HepG2 (cell line): Measurements from ENCODE around the gene METTL27. TPM values are rescaled to one million over a fixed set of nuclear protein-coding genes. Genes with fewer than 3 reads are reported as not detected.
"Not testable (repeated sequence)": the region's sequence is repeated elsewhere in the genome, so short reads cannot be mapped to it uniquely, and the experiment has no call there.

Experiments used
- ATAC-seq: fragments of 200-7000 bp; cut with Tn5 transposase; 3 replicates; pipeline ENCODE4 v1.9.1; 2020; ENCODE audit warnings: mild to moderate bottlenecking, moderate library complexity
- BruUV-seq: library from RNA; stranded (reverse); fragments of 400-500 nt; replicated peaks from 2 replicates; lab custom pipeline; 2021; lab: Mats Ljungman, UMichigan
- CTCF ChIA-PET: fragments of 300-600 bp; formaldehyde crosslinking; extraction: SDS; loops from one replicate; lab custom pipeline; 2021; ENCODE audit warnings: low total read pairs, inconsistent platforms, low intra/inter-chr PET ratio; lab: Yijun Ruan, JAX
- POLR2A ChIA-PET: fragments of 350-600 bp; sonication (Branson Sonifier 250); formaldehyde crosslinking; loops from one replicate; lab custom pipeline; 2020; ENCODE audit warnings: antibody characterized with exemption, inconsistent platforms; lab: Yijun Ruan, JAX
- DNase-seq: peaks from one replicate; pipeline ENCODE4 v3.0.0-alpha.2; 2015; ENCODE audit warnings: low spot score
- FAIRE-seq: peaks from 3 replicates; lab custom pipeline; 2011; peaks lifted over from hg19 to GRCh38; lab: Jason Lieb, UNC
- H2AFZ ChIP-seq: one replicate; pipeline ENCODE4 v1.6.1; 2011; ENCODE audit warnings: low read length, inconsistent platforms
- H3K27ac ChIP-seq: fragments of 300-600 bp; 3 replicates; pipeline ENCODE4 v1.8.0; 2011; ENCODE audit warnings: mixed run types, mild to moderate bottlenecking, mixed read lengths, low read length, inconsistent platforms; ENCODE audit not compliant: insufficient read depth; ENCODE audit errors: extremely low read length
- H3K27me3 ChIP-seq, 2 experiments: fragments of 200-600 bp in 1 of 2; 2 replicates in 1 of 2; 3 replicates in 1 of 2; pipeline versions ENCODE4 v1.6.0 to v1.8.0; 2011; ENCODE audit warnings: low read length in 2 of 2, mild to moderate bottlenecking in 2 of 2, moderate library complexity in 2 of 2, inconsistent platforms in 1 of 2; ENCODE audit not compliant: insufficient read depth in 2 of 2, control insufficient read depth in 1 of 2
- H3K36me3 ChIP-seq, 2 experiments: fragments of 200-600 bp in 1 of 2; replicated peaks in 1 of 2; 2 replicates in 1 of 2; 3 replicates in 1 of 2; pipeline versions ENCODE4 v1.5.1 to v1.8.0; 2011; ENCODE audit warnings: low read length in 2 of 2, inconsistent platforms in 1 of 2; ENCODE audit not compliant: insufficient read depth in 2 of 2, control insufficient read depth in 1 of 2
- H3K4me1 ChIP-seq: 2 replicates; pipeline ENCODE4 v1.5.1; 2012; ENCODE audit warnings: low read length, inconsistent platforms; ENCODE audit not compliant: insufficient read depth
- H3K4me2 ChIP-seq: 2 replicates; pipeline ENCODE4 v1.6.0; 2011; ENCODE audit warnings: low read depth, low read length, inconsistent platforms
- H3K4me3 ChIP-seq, 3 experiments: fragments of 200-600 bp in 1 of 3; sonication (generic), shearing (Covaris generic) in 1 of 3; replicated peaks in 1 of 3; 2 replicates each; pipeline ENCODE4 v1.5.1; 2011 to 2016; ENCODE audit warnings: low read length in 3 of 3, inconsistent platforms in 2 of 3, low read depth in 2 of 3, mild to moderate bottlenecking in 2 of 3, control low read depth in 1 of 3, mixed read lengths in 1 of 3; ENCODE audit not compliant: insufficient read depth in 1 of 3
- H3K79me2 ChIP-seq: one replicate; pipeline ENCODE4 v1.6.1; 2011; ENCODE audit warnings: low read length, inconsistent platforms; ENCODE audit not compliant: insufficient read depth
- H3K9ac ChIP-seq: 2 replicates; pipeline ENCODE4 v1.6.0; 2011; ENCODE audit warnings: mild to moderate bottlenecking, low read depth, low read length, inconsistent platforms; ENCODE audit not compliant: insufficient read depth
- H3K9me3 ChIP-seq: 2 replicates; pipeline ENCODE4 v1.5.1; 2012; ENCODE audit warnings: mild to moderate bottlenecking, low read length
- H4K20me1 ChIP-seq: 2 replicates; pipeline ENCODE4 v1.6.0; 2011; ENCODE audit warnings: inconsistent platforms, mild to moderate bottlenecking, low read length, moderate library complexity; ENCODE audit not compliant: insufficient read depth
- WGBS: methylation state at CpG from one replicate; pipeline ENCODE4 v1.1.6; 2017; ENCODE audit warnings: low lambda C conversion rate; 5-methylcytosine and 5-hydroxymethylcytosine counted together
- in situ Hi-C: cut with HindIII; loops from 2 replicates; pipeline ENCODE4 v1.10.0; 2017; ENCODE audit warnings: low pct_unique_long_range_greater_than_20kb; ENCODE audit not compliant: extremely low pct_ligation_motif_present
- intact Hi-C: fragments of 100-400 bp; cut with micrococcal nuclease; formaldehyde crosslinking; loops from one replicate; pipeline ENCODE4 v1.10.0; 2022; ENCODE audit not compliant: unreplicated experiment
- polyA plus RNA-seq, 8 experiments: library from polyadenylated mRNA; depleted of rRNA in 3 of 8; stranded (reverse) in 7 of 8; unstranded in 1 of 8; fragments of >200 nt; fragmentation: Illumina TruSeq in 4 of 8; extraction: Trizol in 4 of 8; gene quantifications; 2 replicates each; pipeline versions ENCODE4 v1.2.1 to v1.2.3, GENCODE V29; 2011 to 2016; ENCODE audit warnings: low read depth in 4 of 8, missing spikeins in 1 of 8, mixed read lengths in 1 of 8; ENCODE audit not compliant: insufficient read depth in 1 of 8
- total RNA-seq, 5 experiments: library from RNA; depleted of rRNA; stranded (reverse); fragments of >200 nt; fragmentation: Illumina TruSeq; extraction: Trizol; gene quantifications; 2 replicates each; pipeline ENCODE4 v1.2.3, GENCODE V29; 2016; ENCODE audit warnings: low read depth in 1 of 5

METTL27 gene
- total and polyA plus RNA-seq, 2 of the 13 experiments (the other 11 are each of a cell fraction or from before 2014, with no cell fraction given) = 2.0 to 3.0 TPM

DNA sequence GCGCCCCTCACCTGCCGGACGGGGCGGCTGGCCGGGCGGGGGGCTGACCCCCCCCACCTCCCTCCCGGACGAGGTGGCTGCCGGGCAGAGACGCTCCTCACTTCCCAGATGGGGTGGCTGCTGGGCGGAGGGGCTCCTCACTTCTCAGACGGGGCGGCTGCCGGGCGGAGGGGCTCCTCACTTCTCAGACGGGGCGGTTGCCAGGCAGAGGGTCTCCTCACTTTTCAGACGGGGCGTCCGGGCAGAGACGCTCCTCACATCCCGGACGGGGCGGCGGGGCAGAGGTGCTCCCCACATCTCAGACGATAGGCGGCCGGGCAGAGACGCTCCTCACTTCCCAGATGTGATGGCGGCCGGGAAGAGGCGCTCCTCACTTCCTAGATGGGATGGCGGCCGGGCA, 45.1 kb downstream of the METTL27 start:
- H3K4me3 ChIP-seq, POLR2A ChIA-PET, FAIRE-seq, intact Hi-C loops, ATAC-seq, H3K9me3 ChIP-seq, H4K20me1 ChIP-seq, H3K27ac ChIP-seq, H3K9ac ChIP-seq, H3K79me2 ChIP-seq, H2AFZ ChIP-seq, H3K4me2 ChIP-seq, DNase-seq, BruUV-seq, CTCF ChIA-PET, H3K27me3 ChIP-seq, in situ Hi-C loops, H3K36me3 ChIP-seq: not testable (repeated sequence)
- 73% methylated on average over 10 of the region's 34 CpGs for WGBS
- H3K4me1 ChIP-seq = peaks cover 38% of the 10 kb centered on the region

DNA sequence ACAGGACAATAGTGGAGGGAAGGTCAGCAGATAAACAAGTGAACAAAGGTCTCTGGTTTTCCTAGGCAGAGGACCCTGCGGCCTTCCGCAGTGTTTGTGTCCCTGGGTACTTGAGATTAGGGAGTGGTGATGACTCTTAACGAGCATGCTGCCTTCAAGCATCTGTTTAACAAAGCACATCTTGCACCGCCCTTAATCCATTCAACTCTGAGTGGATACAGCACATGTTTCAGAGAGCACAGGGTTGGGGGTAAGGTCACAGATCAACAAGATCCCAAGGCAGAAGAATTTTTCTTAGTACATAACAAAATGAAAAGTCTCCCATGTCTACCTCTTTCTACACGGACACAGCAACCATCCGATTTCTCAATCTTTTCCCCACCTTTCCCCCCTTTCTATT, 45.7 kb downstream of the METTL27 start:
- H3K27ac ChIP-seq, FAIRE-seq, in situ Hi-C loops, ATAC-seq, H3K27me3 ChIP-seq, H3K9me3 ChIP-seq, CTCF ChIA-PET, H3K9ac ChIP-seq, H3K4me3 ChIP-seq, H2AFZ ChIP-seq, POLR2A ChIA-PET, H4K20me1 ChIP-seq, H3K79me2 ChIP-seq, H3K36me3 ChIP-seq, intact Hi-C loops, DNase-seq, H3K4me2 ChIP-seq, BruUV-seq: not testable (repeated sequence)
- H3K4me1 ChIP-seq = peaks cover 38% of the 10 kb centered on the region
- WGBS = 9% methylated on average over 2 of the region's 6 CpGs

DNA sequence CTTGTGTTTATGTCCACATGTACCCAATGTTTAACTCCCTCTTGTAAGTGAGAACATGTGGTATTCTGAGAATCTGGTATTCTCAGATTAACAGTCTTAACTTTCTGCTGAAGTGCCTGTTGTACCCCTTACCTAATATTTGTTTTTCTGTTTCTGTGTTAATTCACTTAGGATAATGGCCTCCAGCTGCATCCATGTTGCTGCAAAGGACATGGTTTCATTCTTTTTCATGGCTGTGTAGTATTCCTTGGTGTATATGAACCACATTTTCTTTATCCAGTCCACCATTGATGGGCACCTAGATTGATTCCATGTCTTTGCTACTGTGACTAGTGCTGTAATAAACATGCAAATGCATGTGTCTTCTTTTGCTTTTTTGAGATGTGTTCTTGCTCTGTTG, 47.1 kb downstream of the METTL27 start:
- H3K27ac ChIP-seq, H3K4me2 ChIP-seq, H3K36me3 ChIP-seq, H2AFZ ChIP-seq, CTCF ChIA-PET, intact Hi-C loops, H3K79me2 ChIP-seq, H3K9me3 ChIP-seq, FAIRE-seq, BruUV-seq, DNase-seq, ATAC-seq, POLR2A ChIA-PET, H3K4me3 ChIP-seq, H4K20me1 ChIP-seq, H3K9ac ChIP-seq, H3K27me3 ChIP-seq, in situ Hi-C loops: not testable (repeated sequence)
- peaks cover 36% of the 10 kb centered on the region for H3K4me1 ChIP-seq

DNA sequence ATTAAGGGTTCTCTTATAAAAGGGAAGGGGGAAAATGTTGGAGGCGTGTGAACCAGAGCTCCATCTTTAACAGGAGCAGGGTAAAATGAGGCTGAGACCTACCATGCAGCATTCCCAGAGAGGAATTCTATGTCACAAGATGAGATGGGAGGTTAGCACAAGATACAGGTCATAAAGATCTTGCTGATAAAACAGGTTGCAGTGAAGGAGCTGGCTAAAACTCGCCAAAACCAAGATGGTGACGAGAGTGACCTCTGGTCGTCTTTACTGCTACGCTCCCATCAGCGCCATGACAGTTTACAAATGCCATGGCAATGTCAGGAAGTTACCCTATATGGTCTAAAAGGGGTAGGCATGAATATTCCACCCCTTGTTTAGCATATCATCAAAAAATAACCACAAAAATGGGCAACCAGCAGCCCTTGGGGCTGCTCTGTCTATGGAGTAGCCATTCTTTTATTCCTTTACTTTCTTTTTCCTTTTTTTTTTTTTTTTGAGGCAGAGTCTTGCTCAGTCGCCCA, 51.1 kb downstream of the METTL27 start:
- POLR2A ChIA-PET, DNase-seq, H3K9ac ChIP-seq, H3K79me2 ChIP-seq, H3K27me3 ChIP-seq, H3K36me3 ChIP-seq, ATAC-seq, H3K27ac ChIP-seq, H3K4me3 ChIP-seq, BruUV-seq, CTCF ChIA-PET, FAIRE-seq, intact Hi-C loops, H2AFZ ChIP-seq, H3K9me3 ChIP-seq, in situ Hi-C loops, H4K20me1 ChIP-seq, H3K4me2 ChIP-seq: not testable (repeated sequence)
- peaks cover 25% of the 10 kb centered on the region for H3K4me1 ChIP-seq
- WGBS = 28% methylated on average over 7 of the region's 7 CpGs
